HG02852 (cell line): Measurements from ENCODE around the gene GPR50.

Source experiments
- ATAC-seq: cut with Tn5 transposase; IDR thresholded peaks from one replicate; pipeline ENCODE4 v1.9.1; 2021; ENCODE audit warnings: mild to moderate bottlenecking, moderate library complexity; ENCODE audit not compliant: unreplicated experiment

GPR50 gene

DNA sequence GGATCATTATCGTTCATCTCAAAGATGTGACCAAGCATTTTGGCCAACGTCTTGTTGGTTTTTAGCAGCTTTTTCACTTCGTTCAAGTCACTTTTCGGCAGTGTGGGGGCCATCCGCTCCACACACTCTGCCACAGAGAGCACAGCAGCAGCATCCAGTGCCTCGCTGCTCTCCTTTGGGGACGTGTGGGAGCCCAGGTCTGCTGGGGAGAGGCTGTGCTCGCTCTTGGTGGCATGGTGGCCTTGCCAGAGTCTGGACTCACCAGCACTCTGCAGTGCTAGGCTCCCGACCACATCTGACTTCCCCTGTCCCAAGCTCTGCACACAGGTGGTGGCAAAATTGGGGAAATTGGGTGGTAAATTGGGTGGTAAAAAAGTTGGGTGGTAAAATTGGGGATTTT lies 50.6 kb downstream of the GPR50 start:
- no peak for ATAC-seq

DNA sequence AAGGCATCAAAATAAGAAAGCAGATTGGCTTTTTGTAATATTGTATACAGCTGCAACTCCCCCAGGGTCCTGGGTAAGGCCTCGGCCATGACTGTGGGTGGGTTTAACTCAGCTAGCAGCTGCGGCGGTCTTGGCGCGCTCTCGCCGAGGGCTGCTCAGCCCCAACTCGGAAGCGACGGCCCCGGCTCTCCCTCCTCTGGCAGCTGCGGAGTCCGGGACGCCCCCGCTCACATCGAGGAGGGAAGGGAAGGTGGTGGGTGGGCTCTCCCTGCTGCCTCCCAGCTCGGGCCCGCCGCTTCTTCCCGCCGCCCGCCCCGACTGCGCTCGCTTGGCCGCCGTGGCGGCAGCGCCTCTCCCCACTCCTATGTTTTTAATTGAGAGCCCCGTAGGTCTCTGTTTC lies 51.2 kb downstream of the GPR50 start:
- ATAC-seq = no peak

DNA sequence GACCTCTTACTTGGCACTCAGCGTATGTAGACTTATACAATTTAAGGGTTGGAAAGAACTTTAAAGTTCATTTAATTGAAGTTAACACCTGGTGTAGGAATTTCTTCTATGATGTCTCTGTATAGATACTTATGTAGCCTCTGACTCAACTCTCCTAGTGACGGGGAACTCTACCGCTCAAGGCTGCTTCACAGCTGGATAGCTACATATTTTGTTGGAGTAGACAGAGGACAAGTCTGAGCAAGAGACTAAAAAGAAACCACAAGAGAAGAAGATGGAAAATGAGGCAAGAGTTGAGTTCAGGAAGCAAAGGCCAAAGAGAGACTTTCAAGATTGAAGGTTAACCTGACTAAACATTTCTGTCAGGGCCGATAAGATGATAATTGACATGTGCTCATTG lies 52.6 kb downstream of the GPR50 start:
- ATAC-seq = no peak
